H1 (cell line): ENCODE data around the gene SHOX. TPM values are rescaled to one million over a fixed set of nuclear protein-coding genes. Genes with fewer than 3 reads are reported as not detected.

Experiments
- RBBP5 ChIP-seq: IDR thresholded peaks from 2 replicates; pipeline ENCODE4 v1.7.1; 2012; ENCODE audit warnings: low read depth, mild to moderate bottlenecking, inconsistent platforms, low read length, moderate library complexity, borderline replicate concordance
- polyA plus RNA-seq, 7 experiments: library from polyadenylated mRNA; depleted of rRNA in 3 of 7; stranded (reverse) in 5 of 7; unstranded in 2 of 7; fragments of >200 nt in 5 of 7; fragments of 200-250 nt in 2 of 7; gene quantifications; 1 replicate in 5 of 7; 2 replicates in 1 of 7; 4 replicates in 1 of 7; pipeline versions ENCODE4 v1.2.1 to v1.2.3, GENCODE V29; 2011 to 2013; ENCODE audit warnings: missing spikeins in 2 of 7, mixed read lengths in 2 of 7
- total RNA-seq: library from RNA; stranded (reverse); fragmentation: NEBNext Ultra II Directional; extraction: Animal tissue kit (Norgen Biotek cat#: 25700); gene quantifications from 2 replicates; pipeline ENCODE4 v1.2.1, GENCODE V29; 2021

The SHOX gene
- total and polyA plus RNA-seq, 2 of the 8 experiments (the other 6 are each of a cell fraction or from before 2014, with no cell fraction given), result 0.05 to 0.15 TPM

- no peak for TF ChIP-seq RBBP5
Measured at GRCh38 chrX:643241-643595, 12.6 kb downstream of the SHOX start (continued).
